Thyroid gland (tissue), 4 donors: Measurements from ENCODE around the gene PMPCB. TPM values are rescaled to one million over a fixed set of nuclear protein-coding genes. Genes with fewer than 3 reads are reported as not detected.
"Not testable (repeated sequence)": the region's sequence is repeated elsewhere in the genome, so short reads cannot be mapped to it uniquely, and the experiment has no call there.

Experiments
- DNase-seq, 2 donors: peaks; one replicate each; pipeline ENCODE4 v3.0.0-alpha.2; 2019
- H3K27ac ChIP-seq, 3 donors: fragments of 200-600 bp; sonication (generic); 1 replicate in 2 of 3; 2 replicates in 1 of 3; pipeline ENCODE4 v1.5.1; 2016 to 2019; ENCODE audit warnings: mild to moderate bottlenecking in 1 of 3, moderate library complexity in 1 of 3
- H3K27me3 ChIP-seq: fragments of 200-600 bp; sonication (generic); one replicate; pipeline ENCODE4 v1.5.1; 2019
- H3K36me3 ChIP-seq, 2 donors: fragments of 200-600 bp; sonication (generic); one replicate each; pipeline ENCODE4 v1.5.1; 2016 to 2019
- H3K4me1 ChIP-seq, 2 donors: fragments of 200-600 bp; sonication (generic); one replicate each; pipeline ENCODE4 v1.5.1; 2017 to 2019
- H3K4me3 ChIP-seq, 3 donors: fragments of 200-600 bp; sonication (generic); replicated peaks in 1 of 3; 1 replicate in 2 of 3; 2 replicates in 1 of 3; pipeline ENCODE4 v1.5.1; 2016; ENCODE audit warnings: mild to moderate bottlenecking in 1 of 3
- H3K9me3 ChIP-seq: fragments of 200-600 bp; sonication (generic); one replicate; pipeline ENCODE4 v1.5.1; 2017
- CTCF ChIP-seq, 6 experiments: fragments of 200-600 bp in 3 of 6; fragments of 450-650 bp in 3 of 6; sonication (generic) in 3 of 6; IDR thresholded peaks; one replicate each; pipeline ENCODE4 v1.5.1; 2016 to 2019; ENCODE audit warnings: antibody characterized with exemption in 6 of 6, mild to moderate bottlenecking in 2 of 6, inconsistent platforms in 1 of 6, moderate library complexity in 1 of 6
- POLR2A ChIP-seq, 2 donors: fragments of 450-650 bp; IDR thresholded peaks; one replicate each; pipeline ENCODE4 v1.6.1; 2017; ENCODE audit warnings: antibody characterized with exemption in 2 of 2, mild to moderate bottlenecking in 2 of 2, moderate library complexity in 1 of 2
- WGBS, 2 donors: methylation state at CpG; one replicate each; pipeline ENCODE4 v1.1.5; 2017; 5-methylcytosine and 5-hydroxymethylcytosine counted together
- intact Hi-C: fragments of 100-400 bp; cut with DNase I; formaldehyde crosslinking; loops from one replicate; pipeline ENCODE4 v1.15.1; 2023
- total RNA-seq, 4 donors: library from RNA; depleted of rRNA; stranded (reverse); fragments of >200 nt; gene quantifications; one replicate each; pipeline ENCODE4 v1.2.3, GENCODE V29; 2016

PMPCB gene
- total RNA-seq, 4 donors from 2014 or later, result 52.1 to 77.4 (median 61.2) TPM

- H3K9me3 ChIP-seq, H3K4me1 ChIP-seq, H3K27ac ChIP-seq, H3K27me3 ChIP-seq, H3K36me3 ChIP-seq, intact Hi-C loops: not testable (repeated sequence)
- peak; percentile 77 to 79 for DNase-seq
- H3K4me3 ChIP-seq, result peak overlapping the region; percentile 35 to 73 (median 56)
- TF ChIP-seq POLR2A (IDR thresholded peaks at IDR 0.05), result peak in 1 of 2 donors; percentile 13
- whole genome bisulfite sequencing, 2 donors, result 1 to 3% methylated on average over 39 to 64 of the region's 71 CpGs
Observed at GRCh38 chr7:103279963-103280802, 17.1 kb upstream of the PMPCB start.

GRCh38 chr7:103280803-103281155 is 16.5 kb upstream of the PMPCB start:
- peak; percentile 35 to 42 for DNase-seq
- peak overlapping the region; percentile 35 to 73 (median 56) for H3K4me3 ChIP-seq
- H3K27ac ChIP-seq, H3K9me3 ChIP-seq, H3K4me1 ChIP-seq, H3K36me3 ChIP-seq, H3K27me3 ChIP-seq, intact Hi-C loops: not testable (repeated sequence)
- 0 to 2% methylated on average over 25 of the region's 25 CpGs for WGBS, 2 donors

GRCh38 chr7:103282802-103283427 is 14.3 kb upstream of the PMPCB start:
- H3K4me1 ChIP-seq, DNase-seq, H3K27me3 ChIP-seq, H3K27ac ChIP-seq, H3K36me3 ChIP-seq, intact Hi-C loops, H3K4me3 ChIP-seq, H3K9me3 ChIP-seq: not testable (repeated sequence)
- 47 to 52% methylated on average over 3 of the region's 3 CpGs for WGBS, 2 donors

GRCh38 chr7:103292122-103292521 is 5.1 kb upstream of the PMPCB start:
- no peaks in the 10 kb centered on the region for H3K27me3 ChIP-seq
- no peak for TF ChIP-seq POLR2A (IDR thresholded peaks at IDR 0.05)
- H3K36me3 ChIP-seq, result no peaks in the 10 kb centered on the region
- H3K4me3 ChIP-seq, result no peak overlapping the region
- no peaks in the 10 kb centered on the region for H3K9me3 ChIP-seq
- 58 to 69% methylated on average over 3 of the region's 3 CpGs for WGBS, 2 donors
- no peak overlapping the region for H3K27ac ChIP-seq
- intact Hi-C loops, result no loop called here
- no peaks in the 10 kb centered on the region for H3K4me1 ChIP-seq
- no peak for DNase-seq

- no peak for DNase-seq
- 97 to 98% methylated on average over 1 of the region's 1 CpG for WGBS, 2 donors
- H3K27me3 ChIP-seq, result no peaks in the 10 kb centered on the region
- peaks cover 7 to 9% of the 10 kb centered on the region in 2 donors for H3K4me1 ChIP-seq
- TF ChIP-seq POLR2A (IDR thresholded peaks at IDR 0.05) (no peak), CTCF (IDR thresholded peaks at IDR 0.05) (no peak)
- H3K36me3 ChIP-seq, result no peaks in the 10 kb centered on the region
- H3K27ac ChIP-seq, result no peak overlapping the region
- intact Hi-C loops, result no loop called here
- H3K4me3 ChIP-seq, result no peak overlapping the region
- no peaks in the 10 kb centered on the region for H3K9me3 ChIP-seq
Observed at GRCh38 chr7:103293526-103293925, 3.7 kb upstream of the PMPCB start.

GRCh38 chr7:103297837-103298179 is 573 bp downstream of the PMPCB start:
- H3K4me1 ChIP-seq, result peaks cover 10 to 11% of the 10 kb centered on the region in 2 donors
- no peaks in the 10 kb centered on the region for H3K9me3 ChIP-seq
- 1% methylated on average over 7 of the region's 7 CpGs for WGBS, 2 donors
- H3K27me3 ChIP-seq, result no peaks in the 10 kb centered on the region
- no peak for DNase-seq
- H3K36me3 ChIP-seq, result peaks cover 18% of the 10 kb centered on the region in 2 donors
- H3K4me3 ChIP-seq, result peak overlapping the region; percentile 79 to 91 (median 80)
- H3K27ac ChIP-seq, result peak overlapping the region in 2 of 3 donors; percentile 66 to 74
- intact Hi-C loops, result no loop called here
- TF ChIP-seq CTCF (IDR thresholded peaks at IDR 0.05), result no peak
- no peak for TF ChIP-seq POLR2A (IDR thresholded peaks at IDR 0.05)

- Histone ChIP-seq H3K9me3 (no peaks in the 10 kb centered on the region), H3K4me1 (peaks cover 10 to 11% of the 10 kb centered on the region in 2 donors), H3K27ac (no peak overlapping the region), H3K4me3 (no peak overlapping the region), H3K36me3 (peaks cover 28 to 30% of the 10 kb centered on the region in 2 donors), H3K27me3 (no peaks in the 10 kb centered on the region)
- intact Hi-C loops, result no loop called here
- DNase-seq, result no peak
- 92 to 94% methylated on average over 6 of the region's 6 CpGs for WGBS, 2 donors
- no peak for TF ChIP-seq CTCF (IDR thresholded peaks at IDR 0.05)
Observed at GRCh38 chr7:103299660-103300059, 2.4 kb downstream of the PMPCB start.
